GM03348 (cell line): ENCODE results near the gene ZNF787.
A peak's percentile ranks its signal among the peaks of the same experiment; 100 is the strongest.

Experiments
- DNase-seq: peaks from one replicate; pipeline ENCODE4 v3.0.0; 2012; ENCODE audit warnings: low spot score

ZNF787 gene

GRCh38 chr19:56142897-56143434, 21.9 kb upstream of the ZNF787 start:
- no peak for DNase-seq

GRCh38 chr19:56142087-56142787, 21.1 kb upstream of the ZNF787 start:
- DNase-seq = no peak

GRCh38 chr19:56141417-56141993, 20.4 kb upstream of the ZNF787 start:
- no peak for DNase-seq

- DNase-seq = peak; percentile 98
These were observed 19.7 kb upstream of the ZNF787 start, which contains the start of gene ZNF444 for GRCh38 chr19:56140583-56141416. Gene ZNF444 (plus strand): TSS chr19:56141287. CDS start chr19:56146912, 5,625 bp downstream.

- DNase-seq = no peak
These were observed 18.9 kb upstream of the ZNF787 start for GRCh38 chr19:56139847-56140582.

GRCh38 chr19:56138069-56138468, 17.0 kb upstream of the ZNF787 start:
- DNase-seq = no peak

- DNase-seq = no peak
These were observed 16.3 kb upstream of the ZNF787 start for GRCh38 chr19:56137405-56137804.

GRCh38 chr19:56136362-56136761, 15.3 kb upstream of the ZNF787 start:
- DNase-seq = no peak

- no peak for DNase-seq
These were observed 13.5 kb upstream of the ZNF787 start for GRCh38 chr19:56134654-56134921.

- no peak for DNase-seq
These were observed 13.0 kb upstream of the ZNF787 start for GRCh38 chr19:56133858-56134653.

GRCh38 chr19:56132316-56132822, 11.3 kb upstream of the ZNF787 start:
- DNase-seq = no peak

GRCh38 chr19:56131651-56132050, 10.6 kb upstream of the ZNF787 start:
- no peak for DNase-seq

- DNase-seq = no peak
These were observed 8.9 kb upstream of the ZNF787 start for GRCh38 chr19:56130006-56130405.

- no peak for DNase-seq
These were observed 6.1 kb upstream of the ZNF787 start for GRCh38 chr19:56126983-56127780.

GRCh38 chr19:56125806-56126590, 4.9 kb upstream of the ZNF787 start:
- no peak for DNase-seq

- DNase-seq = no peak
These were observed 3.5 kb upstream of the ZNF787 start for GRCh38 chr19:56124578-56124977.

GRCh38 chr19:56123266-56123891, 2.3 kb upstream of the ZNF787 start:
- no peak for DNase-seq

- DNase-seq = peak; percentile 97
These were observed 520 bp downstream of the ZNF787 start for GRCh38 chr19:56120371-56121179.
